ENCODE results near the gene AMBP.

The AMBP gene

GRCh38 chr9:114023961-114024360 is 54.1 kb downstream of the AMBP start:
- no peaks in the 10 kb centered on the region for H3K9me3 ChIP-seq (replicated peaks; ENCODE audit: insufficient read depth, low read length)
- H2AFZ ChIP-seq (ENCODE audit: low read length), result no peak overlapping the region
- H3F3A ChIP-seq (ENCODE audit: insufficient read depth, low read length), result no peaks in the 10 kb centered on the region
- H3K4me3 ChIP-seq (ENCODE audit: low read length), result no peak overlapping the region
- no peaks in the 10 kb centered on the region for H3K36me3 ChIP-seq (replicated peaks; ENCODE audit: insufficient read depth, low read length)
- no peaks in the 10 kb centered on the region for H3K79me2 ChIP-seq (ENCODE audit: low read length)
- H3K4me1 ChIP-seq (ENCODE audit: low read length), result no peaks in the 10 kb centered on the region
- no peak for TF ChIP-seq EZH2phosphoT487 (IDR thresholded peaks at IDR 0.05; ENCODE audit: low read length)
- TF ChIP-seq EZH2 (optimal IDR thresholded peaks at IDR 0.05; ENCODE audit: low read depth, low read length), result no peak
- TF ChIP-seq, protein P1, sequence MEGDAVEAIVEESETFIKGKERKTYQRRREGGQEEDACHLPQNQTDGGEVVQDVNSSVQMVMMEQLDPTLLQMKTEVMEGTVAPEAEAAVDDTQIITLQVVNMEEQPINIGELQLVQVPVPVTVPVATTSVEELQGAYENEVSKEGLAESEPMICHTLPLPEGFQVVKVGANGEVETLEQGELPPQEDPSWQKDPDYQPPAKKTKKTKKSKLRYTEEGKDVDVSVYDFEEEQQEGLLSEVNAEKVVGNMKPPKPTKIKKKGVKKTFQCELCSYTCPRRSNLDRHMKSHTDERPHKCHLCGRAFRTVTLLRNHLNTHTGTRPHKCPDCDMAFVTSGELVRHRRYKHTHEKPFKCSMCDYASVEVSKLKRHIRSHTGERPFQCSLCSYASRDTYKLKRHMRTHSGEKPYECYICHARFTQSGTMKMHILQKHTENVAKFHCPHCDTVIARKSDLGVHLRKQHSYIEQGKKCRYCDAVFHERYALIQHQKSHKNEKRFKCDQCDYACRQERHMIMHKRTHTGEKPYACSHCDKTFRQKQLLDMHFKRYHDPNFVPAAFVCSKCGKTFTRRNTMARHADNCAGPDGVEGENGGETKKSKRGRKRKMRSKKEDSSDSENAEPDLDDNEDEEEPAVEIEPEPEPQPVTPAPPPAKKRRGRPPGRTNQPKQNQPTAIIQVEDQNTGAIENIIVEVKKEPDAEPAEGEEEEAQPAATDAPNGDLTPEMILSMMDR (IDR thresholded peaks at IDR 0.05; ENCODE audit: low read length), result no peak
- DNase-seq, result no peak
- no peaks in the 10 kb centered on the region for H4K20me1 ChIP-seq (ENCODE audit: insufficient read depth, low read length)
- H3K9me2 ChIP-seq (replicated peaks; ENCODE audit: insufficient read depth, low read length), result no peaks in the 10 kb centered on the region
- no peak overlapping the region for H3K9ac ChIP-seq (ENCODE audit: low read length)
- no peak overlapping the region for H3K27ac ChIP-seq (ENCODE audit: low read length)
- no peaks in the 10 kb centered on the region for H3K27me3 ChIP-seq (replicated peaks; ENCODE audit: insufficient read depth, low read length)
- no peak overlapping the region for H3K4me2 ChIP-seq (ENCODE audit: low read depth, low read length)

GRCh38 chr9:114021578-114021977 is 56.5 kb downstream of the AMBP start:
- H3K27ac ChIP-seq (ENCODE audit: low read length), result no peak overlapping the region
- TF ChIP-seq, protein P1 (IDR thresholded peaks at IDR 0.05; ENCODE audit: low read length), result no peak
- TF ChIP-seq EZH2phosphoT487 (IDR thresholded peaks at IDR 0.05; ENCODE audit: low read length) (no peak), EZH2 (optimal IDR thresholded peaks at IDR 0.05; ENCODE audit: low read depth, low read length) (no peak)
- H3K4me3 ChIP-seq (ENCODE audit: low read length), result no peak overlapping the region
- no peaks in the 10 kb centered on the region for H3K79me2 ChIP-seq (ENCODE audit: low read length)
- no peak overlapping the region for H3K4me2 ChIP-seq (ENCODE audit: low read depth, low read length)
- H3K27me3 ChIP-seq (replicated peaks; ENCODE audit: insufficient read depth, low read length), result no peaks in the 10 kb centered on the region
- H3K4me1 ChIP-seq (ENCODE audit: low read length), result no peaks in the 10 kb centered on the region
- H3K9me3 ChIP-seq (replicated peaks; ENCODE audit: insufficient read depth, low read length), result no peaks in the 10 kb centered on the region
- no peaks in the 10 kb centered on the region for H4K20me1 ChIP-seq (ENCODE audit: insufficient read depth, low read length)
- H3K36me3 ChIP-seq (replicated peaks; ENCODE audit: insufficient read depth, low read length), result no peaks in the 10 kb centered on the region
- no peaks in the 10 kb centered on the region for H3F3A ChIP-seq (ENCODE audit: insufficient read depth, low read length)
- H2AFZ ChIP-seq (ENCODE audit: low read length), result no peak overlapping the region
- H3K9me2 ChIP-seq (replicated peaks; ENCODE audit: insufficient read depth, low read length), result no peaks in the 10 kb centered on the region
- H3K9ac ChIP-seq (ENCODE audit: low read length), result no peak overlapping the region
- no peak for DNase-seq

GRCh38 chr9:114017741-114018715 is 60.1 kb downstream of the AMBP start:
- H3K36me3 ChIP-seq (replicated peaks; ENCODE audit: insufficient read depth, low read length), result no peaks in the 10 kb centered on the region
- no peaks in the 10 kb centered on the region for H3K4me1 ChIP-seq (ENCODE audit: low read length)
- no peak overlapping the region for H3K27ac ChIP-seq (ENCODE audit: low read length)
- no peaks in the 10 kb centered on the region for H3K9me3 ChIP-seq (replicated peaks; ENCODE audit: insufficient read depth, low read length)
- H3K27me3 ChIP-seq (replicated peaks; ENCODE audit: insufficient read depth, low read length), result no peaks in the 10 kb centered on the region
- H3K9ac ChIP-seq (ENCODE audit: low read length), result no peak overlapping the region
- H2AFZ ChIP-seq (ENCODE audit: low read length), result no peak overlapping the region
- no peaks in the 10 kb centered on the region for H3K9me2 ChIP-seq (replicated peaks; ENCODE audit: insufficient read depth, low read length)
- TF ChIP-seq EZH2 (optimal IDR thresholded peaks at IDR 0.05; ENCODE audit: low read depth, low read length), result no peak
- no peak for TF ChIP-seq EZH2phosphoT487 (IDR thresholded peaks at IDR 0.05; ENCODE audit: low read length)
- TF ChIP-seq, protein P1 (IDR thresholded peaks at IDR 0.05; ENCODE audit: low read length), result no peak
- no peak overlapping the region for H3K4me2 ChIP-seq (ENCODE audit: low read depth, low read length)
- no peaks in the 10 kb centered on the region for H3K79me2 ChIP-seq (ENCODE audit: low read length)
- no peak overlapping the region for H3K4me3 ChIP-seq (ENCODE audit: low read length)
- DNase-seq, result no peak
- no peaks in the 10 kb centered on the region for H3F3A ChIP-seq (ENCODE audit: insufficient read depth, low read length)
- no peaks in the 10 kb centered on the region for H4K20me1 ChIP-seq (ENCODE audit: insufficient read depth, low read length)

Data from MM.1S (cell line).